Neural cell (in vitro differentiated cells): Measurements from ENCODE around the gene ATOX1. TPM values are rescaled to one million over a fixed set of nuclear protein-coding genes. Genes with fewer than 3 reads are reported as not detected.

Experiments
- H2AFZ ChIP-seq: fragments of 200-600, 300-800 bp; sonication (generic), shearing (Covaris generic); 2 replicates; pipeline ENCODE4 v1.6.0; 2014; ENCODE audit warnings: low read depth, mild to moderate bottlenecking, antibody characterized with exemption, low read length, moderate library complexity
- H3F3A ChIP-seq: fragments of 200-600 bp; shearing (Covaris generic); 2 replicates; pipeline ENCODE4 v1.6.1; 2016; ENCODE audit warnings: mild to moderate bottlenecking, moderate library complexity, mixed read lengths, antibody characterized with exemption, low read length; ENCODE audit not compliant: insufficient read depth, poor library complexity, severe bottlenecking
- H3K27ac ChIP-seq: fragments of 200-600, 300-800 bp; sonication (generic), shearing (Covaris generic); 2 replicates; pipeline ENCODE4 v1.5.1; 2014; ENCODE audit warnings: mild to moderate bottlenecking, low read length, moderate library complexity
- H3K27me3 ChIP-seq: fragments of 300-800, 200-600 bp; sonication (generic), shearing (Covaris generic); 2 replicates; pipeline ENCODE4 v1.6.0; 2014; ENCODE audit warnings: mild to moderate bottlenecking, low read depth, low read length, moderate library complexity; ENCODE audit not compliant: insufficient read depth
- H3K36me3 ChIP-seq: fragments of 300-800, 200-600 bp; sonication (generic), shearing (Covaris generic); 2 replicates; pipeline ENCODE4 v1.5.1; 2014; ENCODE audit warnings: mild to moderate bottlenecking, antibody characterized with exemption, low read length, moderate library complexity; ENCODE audit not compliant: insufficient read depth
- H3K4me2 ChIP-seq: fragments of 300-800, 200-600 bp; sonication (generic), shearing (Covaris generic); 2 replicates; pipeline ENCODE4 v1.6.0; 2014; ENCODE audit warnings: mild to moderate bottlenecking, low read length
- H3K4me3 ChIP-seq: fragments of 300-800, 200-600 bp; sonication (generic), shearing (Covaris generic); 2 replicates; pipeline ENCODE4 v1.5.1; 2014; ENCODE audit warnings: mild to moderate bottlenecking, low read length, moderate library complexity
- H3K79me2 ChIP-seq: fragments of 200-600 bp; shearing (Covaris generic); replicated peaks from 2 replicates; pipeline ENCODE4 v1.6.0; 2014; ENCODE audit warnings: mild to moderate bottlenecking, low read length, moderate library complexity; ENCODE audit not compliant: insufficient read depth
- H3K9ac ChIP-seq: fragments of 300-800, 200-600 bp; sonication (generic), shearing (Covaris generic); 2 replicates; pipeline ENCODE4 v1.6.1; 2016; ENCODE audit warnings: mild to moderate bottlenecking, low read length, mixed read lengths
- H3K9me2 ChIP-seq: fragments of 200-600 bp; shearing (Covaris generic); 2 replicates; pipeline ENCODE4 v1.6.1; 2016; ENCODE audit warnings: mild to moderate bottlenecking, low read length, mixed read lengths; ENCODE audit not compliant: insufficient read depth
- H3K9me3 ChIP-seq: fragments of 200-600, 300-800 bp; sonication (generic), shearing (Covaris generic); 2 replicates; pipeline ENCODE4 v1.6.1; 2016; ENCODE audit warnings: mild to moderate bottlenecking, mixed run types, low read length, moderate library complexity, mixed read lengths
- H4K20me1 ChIP-seq: fragments of 200-600 bp; shearing (Covaris generic); 2 replicates; pipeline ENCODE4 v1.6.1; 2016; ENCODE audit warnings: mild to moderate bottlenecking, mixed run types; ENCODE audit not compliant: insufficient read depth
- EP300 ChIP-seq: fragments of 450-650 bp; conservative IDR thresholded peaks from 2 replicates; pipeline ENCODE4 v1.6.1; 2014; ENCODE audit warnings: antibody characterized with exemption, mild to moderate bottlenecking, moderate library complexity; ENCODE audit not compliant: poor library complexity, severe bottlenecking
- EZH2 ChIP-seq: fragments of 200-600, 300-800 bp; shearing (Covaris generic), sonication (generic); IDR thresholded peaks from 2 replicates; pipeline ENCODE4 v1.6.1; 2014; ENCODE audit warnings: antibody characterized with exemption, low read length, borderline replicate concordance, mild to moderate bottlenecking; ENCODE audit not compliant: insufficient read depth, poor library complexity, severe bottlenecking
- MXI1 ChIP-seq: fragments of 450-650 bp; conservative IDR thresholded peaks from 2 replicates; pipeline ENCODE4 v1.6.1; 2014; ENCODE audit warnings: antibody characterized with exemption, mild to moderate bottlenecking; ENCODE audit not compliant: poor library complexity, severe bottlenecking
- POLR2AphosphoS5 ChIP-seq: IDR thresholded peaks from 2 replicates; pipeline ENCODE4 v1.6.1; 2012
- RAD21 ChIP-seq: fragments of 450-650 bp; conservative IDR thresholded peaks from 2 replicates; pipeline ENCODE4 v1.6.1; 2014; ENCODE audit warnings: antibody characterized with exemption, mild to moderate bottlenecking, moderate library complexity
- SMC3 ChIP-seq: fragments of 450-650 bp; conservative IDR thresholded peaks from 2 replicates; pipeline ENCODE4 v1.6.1; 2014; ENCODE audit warnings: antibody characterized with exemption, mild to moderate bottlenecking, moderate library complexity; ENCODE audit not compliant: poor library complexity
- TAF1 ChIP-seq: IDR thresholded peaks from 2 replicates; pipeline ENCODE4 v1.6.1; 2012; ENCODE audit warnings: low read depth
- polyA plus RNA-seq: library from polyadenylated mRNA; depleted of rRNA; stranded (reverse); fragments of >200 nt; gene quantifications from 2 replicates; pipeline ENCODE4 v1.2.3, GENCODE V29; 2014
- TF ChIP-seq, protein P1 (sequence below): fragments of 450-650 bp; IDR thresholded peaks from 2 replicates; pipeline ENCODE4 v1.5.1; 2014; ENCODE audit warnings: antibody characterized with exemption, mild to moderate bottlenecking, moderate library complexity; ENCODE audit not compliant: poor library complexity, severe bottlenecking
- TF ChIP-seq, protein P2 (sequence below): IDR thresholded peaks from 2 replicates; pipeline ENCODE4 v1.6.1; 2012; ENCODE audit warnings: borderline replicate concordance

Gene ATOX1
- polyA plus RNA-seq, 1 donor from 2014 or later: 79.9 TPM

DNA sequence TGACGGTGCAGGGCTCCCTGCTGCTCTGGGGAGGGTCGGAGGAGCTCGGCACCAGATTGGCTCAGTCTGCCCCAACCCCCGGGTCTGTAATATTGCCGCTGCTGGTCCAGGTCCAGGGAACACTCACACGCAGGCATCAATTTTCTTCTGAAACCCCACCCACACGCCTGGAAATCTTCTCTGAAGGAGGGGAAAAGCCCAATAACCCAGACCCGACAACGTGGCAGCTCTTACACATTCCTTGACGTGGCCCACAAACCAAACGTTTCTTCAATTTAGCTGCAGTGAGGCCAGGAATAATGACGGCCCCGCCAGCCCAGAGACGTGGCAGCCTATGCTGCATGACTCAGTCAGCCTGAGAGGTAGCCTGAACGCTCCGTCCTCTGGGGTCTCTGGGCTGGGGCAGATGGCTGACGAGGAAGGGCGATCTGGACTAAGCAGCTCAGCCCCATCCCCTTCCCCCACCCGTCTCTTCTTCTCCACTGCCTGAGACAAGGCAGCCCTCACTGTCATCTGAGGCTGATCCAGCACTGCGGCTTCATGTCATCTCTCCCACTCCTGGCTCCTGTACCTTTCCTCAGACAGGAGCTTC, 61.9 kb downstream of the ATOX1 start:
- Histone ChIP-seq H3K9me3 (no peaks in the 10 kb centered on the region), H3K27ac (peak overlapping the region; percentile 1), H3K4me3 (no peak overlapping the region), H3K9ac (no peak overlapping the region), H3K79me2 (no peaks in the 10 kb centered on the region), H3K4me2 (no peak overlapping the region), H3K9me2 (no peaks in the 10 kb centered on the region), H3K36me3 (no peaks in the 10 kb centered on the region), H2AFZ (no peak overlapping the region), H3K27me3 (no peaks in the 10 kb centered on the region), H4K20me1 (no peaks in the 10 kb centered on the region), H3F3A (no peaks in the 10 kb centered on the region)
- no peak for TF ChIP-seq POLR2AphosphoS5
- no peak for TF ChIP-seq RAD21
- no peak for TF ChIP-seq EP300
- TF ChIP-seq MXI1: no peak
- TF ChIP-seq EZH2: no peak
- no peak for TF ChIP-seq SMC3
- TF ChIP-seq, protein P1, sequence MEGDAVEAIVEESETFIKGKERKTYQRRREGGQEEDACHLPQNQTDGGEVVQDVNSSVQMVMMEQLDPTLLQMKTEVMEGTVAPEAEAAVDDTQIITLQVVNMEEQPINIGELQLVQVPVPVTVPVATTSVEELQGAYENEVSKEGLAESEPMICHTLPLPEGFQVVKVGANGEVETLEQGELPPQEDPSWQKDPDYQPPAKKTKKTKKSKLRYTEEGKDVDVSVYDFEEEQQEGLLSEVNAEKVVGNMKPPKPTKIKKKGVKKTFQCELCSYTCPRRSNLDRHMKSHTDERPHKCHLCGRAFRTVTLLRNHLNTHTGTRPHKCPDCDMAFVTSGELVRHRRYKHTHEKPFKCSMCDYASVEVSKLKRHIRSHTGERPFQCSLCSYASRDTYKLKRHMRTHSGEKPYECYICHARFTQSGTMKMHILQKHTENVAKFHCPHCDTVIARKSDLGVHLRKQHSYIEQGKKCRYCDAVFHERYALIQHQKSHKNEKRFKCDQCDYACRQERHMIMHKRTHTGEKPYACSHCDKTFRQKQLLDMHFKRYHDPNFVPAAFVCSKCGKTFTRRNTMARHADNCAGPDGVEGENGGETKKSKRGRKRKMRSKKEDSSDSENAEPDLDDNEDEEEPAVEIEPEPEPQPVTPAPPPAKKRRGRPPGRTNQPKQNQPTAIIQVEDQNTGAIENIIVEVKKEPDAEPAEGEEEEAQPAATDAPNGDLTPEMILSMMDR: no peak
- TF ChIP-seq, protein P2, sequence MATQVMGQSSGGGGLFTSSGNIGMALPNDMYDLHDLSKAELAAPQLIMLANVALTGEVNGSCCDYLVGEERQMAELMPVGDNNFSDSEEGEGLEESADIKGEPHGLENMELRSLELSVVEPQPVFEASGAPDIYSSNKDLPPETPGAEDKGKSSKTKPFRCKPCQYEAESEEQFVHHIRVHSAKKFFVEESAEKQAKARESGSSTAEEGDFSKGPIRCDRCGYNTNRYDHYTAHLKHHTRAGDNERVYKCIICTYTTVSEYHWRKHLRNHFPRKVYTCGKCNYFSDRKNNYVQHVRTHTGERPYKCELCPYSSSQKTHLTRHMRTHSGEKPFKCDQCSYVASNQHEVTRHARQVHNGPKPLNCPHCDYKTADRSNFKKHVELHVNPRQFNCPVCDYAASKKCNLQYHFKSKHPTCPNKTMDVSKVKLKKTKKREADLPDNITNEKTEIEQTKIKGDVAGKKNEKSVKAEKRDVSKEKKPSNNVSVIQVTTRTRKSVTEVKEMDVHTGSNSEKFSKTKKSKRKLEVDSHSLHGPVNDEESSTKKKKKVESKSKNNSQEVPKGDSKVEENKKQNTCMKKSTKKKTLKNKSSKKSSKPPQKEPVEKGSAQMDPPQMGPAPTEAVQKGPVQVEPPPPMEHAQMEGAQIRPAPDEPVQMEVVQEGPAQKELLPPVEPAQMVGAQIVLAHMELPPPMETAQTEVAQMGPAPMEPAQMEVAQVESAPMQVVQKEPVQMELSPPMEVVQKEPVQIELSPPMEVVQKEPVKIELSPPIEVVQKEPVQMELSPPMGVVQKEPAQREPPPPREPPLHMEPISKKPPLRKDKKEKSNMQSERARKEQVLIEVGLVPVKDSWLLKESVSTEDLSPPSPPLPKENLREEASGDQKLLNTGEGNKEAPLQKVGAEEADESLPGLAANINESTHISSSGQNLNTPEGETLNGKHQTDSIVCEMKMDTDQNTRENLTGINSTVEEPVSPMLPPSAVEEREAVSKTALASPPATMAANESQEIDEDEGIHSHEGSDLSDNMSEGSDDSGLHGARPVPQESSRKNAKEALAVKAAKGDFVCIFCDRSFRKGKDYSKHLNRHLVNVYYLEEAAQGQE: no peak
- TF ChIP-seq TAF1: no peak

DNA sequence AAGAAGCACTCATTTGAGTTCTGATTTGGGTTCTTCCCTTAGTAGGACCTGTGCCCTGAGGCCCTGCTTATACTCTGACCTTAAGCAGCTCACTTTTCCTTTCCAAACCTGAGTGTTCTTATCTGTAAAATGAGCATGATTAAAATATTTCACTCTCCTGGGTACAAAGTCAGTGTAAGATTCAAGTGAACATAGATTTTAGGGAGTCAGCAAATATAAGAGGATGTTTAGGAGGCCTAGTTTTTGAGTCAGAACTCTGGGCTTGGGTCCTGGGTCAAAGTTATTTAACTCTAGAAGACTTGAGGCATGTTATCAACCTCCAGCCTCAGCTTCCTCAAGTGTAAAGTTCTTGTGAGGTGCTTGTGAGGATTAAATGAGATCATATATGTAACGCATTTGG, 63.0 kb downstream of the ATOX1 start:
- H3K27ac ChIP-seq: no peak overlapping the region
- no peak overlapping the region for H3K4me2 ChIP-seq

More for the DNA sequence above, 63.0 kb downstream of the ATOX1 start:
- no peaks in the 10 kb centered on the region for H3K9me2 ChIP-seq
- no peaks in the 10 kb centered on the region for H3K9me3 ChIP-seq
- H3F3A ChIP-seq: no peaks in the 10 kb centered on the region
- H3K4me3 ChIP-seq: no peak overlapping the region
- no peak overlapping the region for H3K9ac ChIP-seq
- no peak overlapping the region for H2AFZ ChIP-seq
- H3K36me3 ChIP-seq: no peaks in the 10 kb centered on the region
- no peaks in the 10 kb centered on the region for H3K27me3 ChIP-seq
- H3K79me2 ChIP-seq: no peaks in the 10 kb centered on the region
- TF ChIP-seq RAD21 (no peak), TAF1 (no peak), EP300 (no peak), SMC3 (no peak), MXI1 (no peak)
- TF ChIP-seq, protein P1: no peak
- no peaks in the 10 kb centered on the region for H4K20me1 ChIP-seq
